GM12801 (cell line): ENCODE measurements around the gene PCMTD2.

ENCODE experiments used
- TF ChIP-seq, protein P1 (sequence below): IDR thresholded peaks from one replicate; pipeline ENCODE4 v1.5.1; 2011; ENCODE audit warnings: control low read depth; ENCODE audit not compliant: insufficient read length; ENCODE audit errors: extremely low read depth

Gene PCMTD2

DNA sequence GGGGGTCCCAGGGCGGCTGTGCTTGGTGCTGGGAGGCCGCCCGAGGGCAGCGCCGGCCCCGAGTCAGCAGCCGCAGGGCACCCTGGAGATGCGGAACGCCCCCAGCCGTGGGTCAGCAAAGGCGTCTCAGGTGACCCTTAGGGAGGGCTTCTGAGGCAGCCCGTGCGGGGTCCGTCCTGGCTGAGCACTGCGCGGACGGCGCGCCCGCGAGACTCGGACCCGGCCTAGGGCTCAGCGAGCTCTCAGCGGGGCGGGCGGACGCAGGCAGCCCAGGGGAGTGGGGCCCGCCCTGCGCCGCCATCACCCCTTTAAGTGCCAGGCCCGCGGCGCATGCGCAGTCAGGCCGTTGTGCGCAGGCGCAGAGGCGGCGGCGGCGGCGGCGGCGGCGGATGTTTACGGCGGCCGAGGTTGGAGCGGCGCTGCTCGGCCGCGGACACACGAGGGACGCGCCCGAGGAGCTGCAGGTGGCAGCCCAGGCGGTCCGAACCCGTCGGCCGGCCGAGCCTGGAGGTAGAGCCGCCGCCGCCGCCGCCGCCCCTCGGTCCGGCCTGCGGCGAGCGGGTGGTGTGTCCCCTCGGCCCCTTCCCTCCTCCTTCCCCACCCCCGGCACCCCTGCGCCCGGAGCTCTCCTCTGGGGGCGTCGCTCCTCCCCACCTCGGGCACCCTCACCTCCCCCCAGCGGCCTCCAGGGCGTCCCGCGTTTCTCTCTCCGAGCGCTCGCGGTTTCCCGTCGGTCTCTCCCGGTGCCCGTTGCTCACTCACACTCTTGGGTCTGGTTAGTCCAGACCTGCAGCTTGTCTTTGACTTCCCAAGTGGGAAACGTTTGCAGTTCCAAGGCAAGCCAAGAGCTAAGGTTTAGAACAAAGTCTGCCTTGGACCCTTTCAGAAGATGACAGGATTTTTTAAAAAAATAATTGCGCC is at the start of gene PCMTD2:
Gene PCMTD2, plus strand, starts transcription at position 388 of the 921 bp plus-strand sequence. CDS start 4,218 bp downstream, outside the sequence.
- TF ChIP-seq, protein P1, sequence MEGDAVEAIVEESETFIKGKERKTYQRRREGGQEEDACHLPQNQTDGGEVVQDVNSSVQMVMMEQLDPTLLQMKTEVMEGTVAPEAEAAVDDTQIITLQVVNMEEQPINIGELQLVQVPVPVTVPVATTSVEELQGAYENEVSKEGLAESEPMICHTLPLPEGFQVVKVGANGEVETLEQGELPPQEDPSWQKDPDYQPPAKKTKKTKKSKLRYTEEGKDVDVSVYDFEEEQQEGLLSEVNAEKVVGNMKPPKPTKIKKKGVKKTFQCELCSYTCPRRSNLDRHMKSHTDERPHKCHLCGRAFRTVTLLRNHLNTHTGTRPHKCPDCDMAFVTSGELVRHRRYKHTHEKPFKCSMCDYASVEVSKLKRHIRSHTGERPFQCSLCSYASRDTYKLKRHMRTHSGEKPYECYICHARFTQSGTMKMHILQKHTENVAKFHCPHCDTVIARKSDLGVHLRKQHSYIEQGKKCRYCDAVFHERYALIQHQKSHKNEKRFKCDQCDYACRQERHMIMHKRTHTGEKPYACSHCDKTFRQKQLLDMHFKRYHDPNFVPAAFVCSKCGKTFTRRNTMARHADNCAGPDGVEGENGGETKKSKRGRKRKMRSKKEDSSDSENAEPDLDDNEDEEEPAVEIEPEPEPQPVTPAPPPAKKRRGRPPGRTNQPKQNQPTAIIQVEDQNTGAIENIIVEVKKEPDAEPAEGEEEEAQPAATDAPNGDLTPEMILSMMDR, result no peak

DNA sequence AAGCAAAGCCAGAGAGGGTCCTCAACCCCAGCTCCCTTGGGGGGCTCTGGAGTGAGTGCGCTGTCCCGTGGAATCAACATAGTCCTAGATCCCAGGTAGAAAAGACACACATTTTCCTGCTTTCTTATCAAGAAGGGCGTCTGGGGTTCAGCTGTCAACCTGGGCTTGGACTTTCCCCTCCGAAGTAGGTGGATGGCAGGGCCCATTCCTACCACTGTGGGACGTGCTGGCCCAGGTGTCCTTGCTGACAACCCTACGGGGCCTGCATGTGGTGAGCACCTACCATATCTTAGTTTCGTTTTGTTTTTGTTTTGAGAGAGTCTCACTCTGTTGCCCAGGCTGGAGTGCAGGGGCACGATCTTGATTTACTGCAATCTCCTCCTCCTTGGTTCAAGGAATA is 48.9 kb upstream of the PCMTD2 start:
- TF ChIP-seq, protein P1, result no peak

DNA sequence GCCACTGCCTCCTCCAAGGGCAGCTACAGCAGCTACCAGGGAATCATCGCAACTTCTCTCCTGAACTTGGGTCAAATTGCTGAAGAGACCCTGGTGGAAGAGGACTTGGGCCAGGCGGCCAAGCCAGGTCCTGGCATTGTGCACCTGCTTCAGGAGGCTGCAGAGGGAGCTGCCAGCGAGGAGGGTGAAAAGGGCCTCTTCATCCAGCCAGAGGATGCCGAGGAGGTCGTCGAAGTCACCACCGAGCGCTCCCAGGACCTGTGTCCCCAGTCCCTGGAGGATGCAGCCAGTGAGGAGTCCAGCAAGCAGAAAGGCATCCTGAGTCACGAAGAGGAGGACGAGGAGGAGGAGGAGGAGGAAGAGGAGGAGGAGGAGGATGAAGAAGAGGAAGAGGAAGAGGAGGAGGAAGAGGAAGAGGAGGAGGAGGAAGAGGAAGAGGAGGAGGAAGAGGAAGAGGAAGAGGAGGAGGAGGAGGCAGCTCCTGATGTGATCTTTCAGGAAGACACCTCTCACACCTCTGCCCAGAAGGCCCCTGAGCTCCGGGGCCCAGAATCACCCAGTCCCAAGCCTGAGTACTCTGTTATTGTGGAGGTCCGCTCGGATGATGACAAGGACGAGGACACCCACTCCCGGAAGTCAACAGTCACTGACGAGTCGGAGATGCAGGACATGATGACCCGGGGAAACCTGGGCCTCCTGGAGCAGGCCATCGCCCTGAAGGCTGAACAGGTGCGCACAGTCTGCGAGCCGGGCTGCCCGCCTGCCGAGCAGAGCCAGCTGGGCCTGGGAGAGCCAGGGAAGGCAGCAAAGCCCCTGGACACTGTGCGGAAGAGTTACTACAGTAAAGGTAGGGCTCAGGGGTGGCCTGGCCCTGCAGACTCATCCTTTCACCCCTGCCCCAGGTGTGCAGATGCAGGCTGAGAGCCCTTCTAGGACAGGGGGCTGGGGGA is 47.6 kb upstream of the PCMTD2 start:
- TF ChIP-seq, protein P1, result no peak

DNA sequence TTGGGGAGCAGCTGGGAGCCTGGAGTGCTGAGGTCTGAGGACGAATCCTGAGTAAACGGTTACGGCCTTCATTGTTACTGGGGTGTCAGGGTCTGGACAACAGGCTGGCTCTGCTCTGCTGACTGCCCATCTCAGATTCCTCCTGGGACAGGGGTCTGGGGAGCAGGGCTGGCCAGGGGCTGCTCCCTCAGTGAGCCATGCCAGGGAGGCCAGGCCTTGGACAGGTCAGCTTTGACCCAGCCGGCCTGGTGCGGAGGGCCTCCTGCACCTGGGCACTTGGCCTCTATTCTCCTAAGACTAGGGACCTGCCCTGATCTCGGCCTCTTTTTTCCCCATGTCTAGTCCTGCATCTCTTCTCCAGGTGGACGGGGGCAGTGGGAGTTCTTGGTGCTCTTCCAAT is 46.4 kb upstream of the PCMTD2 start:
- TF ChIP-seq, protein P1, result no peak

DNA sequence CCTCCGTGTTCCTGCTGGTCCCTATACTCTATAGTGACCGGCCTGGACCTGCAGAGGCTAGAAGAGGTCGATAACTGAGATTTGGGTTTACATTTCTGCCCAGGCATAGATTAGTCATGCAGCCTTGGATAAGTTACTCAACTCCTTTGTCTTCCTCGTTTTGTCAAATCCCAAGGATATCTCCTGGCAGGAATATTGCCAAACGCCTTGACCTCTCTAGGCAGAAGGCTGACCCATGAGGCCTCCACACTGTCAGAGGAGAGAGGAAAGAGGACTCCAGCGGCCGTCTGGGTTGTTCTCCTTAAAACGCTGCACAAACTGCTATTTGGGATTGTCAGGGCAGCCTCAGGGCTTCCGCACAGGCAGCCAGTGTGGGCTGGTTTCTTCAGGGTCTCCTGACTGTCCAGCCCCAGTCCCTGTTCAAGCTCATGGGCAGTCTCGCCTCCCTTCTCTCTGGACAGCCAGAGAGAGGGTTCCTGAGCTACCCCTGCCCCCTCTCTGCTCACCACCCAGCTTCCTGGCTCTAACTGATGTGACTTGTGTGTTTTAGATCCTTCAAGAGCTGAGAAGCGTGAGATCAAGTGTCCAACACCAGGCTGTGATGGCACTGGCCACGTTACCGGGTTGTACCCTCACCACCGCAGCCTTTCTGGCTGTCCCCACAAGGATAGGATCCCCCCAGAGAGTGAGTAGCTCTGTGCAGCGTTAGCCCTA is 44.7 kb upstream of the PCMTD2 start:
- TF ChIP-seq, protein P1, result no peak

DNA sequence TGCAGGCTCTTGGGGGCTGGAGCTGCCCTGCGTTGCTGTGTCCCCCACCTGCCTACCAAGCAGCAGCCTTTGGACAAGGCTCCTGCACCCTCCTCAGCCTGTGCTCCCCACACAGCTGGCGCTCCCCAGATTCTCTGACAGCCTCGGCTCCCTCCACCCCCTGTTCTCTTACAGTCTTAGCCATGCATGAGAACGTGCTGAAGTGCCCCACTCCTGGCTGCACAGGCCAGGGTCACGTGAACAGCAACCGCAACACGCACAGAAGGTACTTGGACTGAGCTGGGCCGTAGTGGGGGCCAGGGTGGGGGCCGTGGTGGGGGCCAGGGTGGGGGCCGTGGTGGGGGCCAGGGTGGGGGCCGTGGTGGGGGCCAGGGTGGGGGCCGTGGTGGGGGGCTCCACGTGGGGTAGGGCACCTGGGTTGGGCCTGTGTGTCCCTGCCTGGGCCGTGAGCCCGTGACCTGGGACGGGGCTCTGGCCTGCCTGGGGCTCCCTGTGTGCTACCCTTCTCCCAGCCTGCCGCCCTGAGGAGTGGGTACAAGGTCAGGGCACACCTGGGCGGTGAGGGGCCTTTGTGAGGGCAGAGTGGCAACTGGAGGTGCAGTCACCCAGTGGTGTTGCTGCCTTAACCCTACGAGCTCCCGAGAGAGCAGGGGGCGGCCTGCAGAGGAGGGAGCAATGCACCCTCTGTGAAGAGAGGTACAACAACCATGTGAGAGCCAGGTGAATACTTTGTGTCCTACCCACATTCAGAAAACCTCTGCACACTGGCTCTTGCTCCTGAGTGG is 43.5 kb upstream of the PCMTD2 start:
- TF ChIP-seq, protein P1, result no peak
